MM.1S (cell line): ENCODE data around the gene NCOA3.

Source experiments
- CTCF ChIP-seq: fragments of 300-600 bp; sonication (generic); IDR thresholded peaks from 2 replicates; pipeline ENCODE4 v1.5.1; 2016; ENCODE audit warnings: antibody characterized with exemption, low read length, mixed read lengths
- EZH2 ChIP-seq: fragments of 300-600 bp; sonication (generic); optimal IDR thresholded peaks from 2 replicates; pipeline ENCODE3; 2017; ENCODE audit warnings: low read depth, mild to moderate bottlenecking, antibody characterized with exemption, low read length, mixed read lengths
- EZH2phosphoT487 ChIP-seq: fragments of 300-600 bp; sonication (generic); IDR thresholded peaks from 2 replicates; pipeline ENCODE4 v1.6.1; 2018; ENCODE audit warnings: antibody characterized with exemption, low read length

DNA sequence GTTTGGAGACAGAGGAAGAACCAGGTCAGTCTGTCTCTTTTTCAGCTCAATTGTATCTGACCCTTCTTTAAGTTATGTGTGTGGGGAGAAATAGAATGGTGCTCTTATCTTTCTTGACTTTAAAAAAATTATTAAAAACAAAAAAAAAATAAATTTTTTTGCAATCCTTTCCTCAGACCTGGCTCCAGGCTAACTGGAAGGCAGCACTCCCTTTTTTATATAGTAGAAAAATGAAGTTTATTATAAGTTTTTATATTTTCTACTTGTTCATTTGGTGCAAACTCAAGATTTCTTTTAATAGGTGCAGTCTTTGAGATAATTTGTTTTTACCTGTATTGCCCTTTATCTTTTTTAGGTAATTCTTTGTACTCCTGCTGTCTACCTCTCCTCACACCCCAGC lies 153.9 kb downstream of the NCOA3 start:
- TF ChIP-seq CTCF (no peak), EZH2 (no peak), EZH2phosphoT487 (no peak)
